ENCODE data around the gene CNIH3. TPM values are rescaled to one million over a fixed set of nuclear protein-coding genes. Genes with fewer than 3 reads are reported as not detected.

Gene CNIH3
- total RNA-seq, 1 donor from 2014 or later: 1.8 TPM

GRCh38 chr1:224718470-224719053, 102.4 kb downstream of the CNIH3 start:
- DNase-seq (ENCODE audit: low read depth in 2 of 2): no peak

DNA sequence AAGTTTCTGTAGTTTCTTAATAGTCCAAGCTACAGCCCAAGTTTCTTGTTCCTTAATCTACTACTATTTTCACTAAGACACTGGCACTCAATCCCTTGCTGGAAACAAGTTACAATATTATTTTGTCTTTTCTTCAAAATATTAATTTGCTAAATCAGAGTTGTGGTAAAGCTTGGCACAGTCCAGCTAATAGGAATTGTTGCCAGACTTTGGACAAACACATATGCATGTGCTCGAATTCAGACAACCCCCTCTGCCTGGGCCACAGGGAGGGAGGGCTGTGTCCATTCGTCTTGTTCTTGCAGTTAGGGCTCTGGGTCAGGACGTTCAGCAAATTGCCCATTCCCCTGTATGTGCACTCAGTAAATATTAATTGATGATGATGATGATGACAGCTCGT, 103.6 kb downstream of the CNIH3 start:
- DNase-seq (ENCODE audit: low read depth in 2 of 2): no peak

DNA sequence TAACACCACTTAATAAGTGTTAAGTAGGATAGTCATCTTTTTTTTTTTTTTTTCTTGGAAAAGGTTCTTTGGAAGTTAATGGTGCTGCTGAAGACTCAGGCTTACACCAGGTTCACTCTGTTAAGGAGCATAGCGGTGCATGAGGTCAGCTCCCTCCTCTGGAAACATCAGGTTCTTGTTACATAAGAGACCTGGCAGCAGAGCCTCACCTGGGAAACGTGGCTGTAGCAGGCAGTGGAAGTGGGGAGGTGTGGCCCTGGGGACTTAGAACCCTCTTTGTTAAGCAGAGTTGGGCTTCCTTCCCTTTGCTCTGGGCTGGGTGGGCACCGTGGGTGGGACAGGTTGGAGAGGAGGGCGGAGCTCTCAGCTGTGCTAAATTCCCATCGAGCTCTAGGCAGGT, 104.1 kb downstream of the CNIH3 start:
- DNase-seq (ENCODE audit: low read depth in 2 of 2): no peak

DNA sequence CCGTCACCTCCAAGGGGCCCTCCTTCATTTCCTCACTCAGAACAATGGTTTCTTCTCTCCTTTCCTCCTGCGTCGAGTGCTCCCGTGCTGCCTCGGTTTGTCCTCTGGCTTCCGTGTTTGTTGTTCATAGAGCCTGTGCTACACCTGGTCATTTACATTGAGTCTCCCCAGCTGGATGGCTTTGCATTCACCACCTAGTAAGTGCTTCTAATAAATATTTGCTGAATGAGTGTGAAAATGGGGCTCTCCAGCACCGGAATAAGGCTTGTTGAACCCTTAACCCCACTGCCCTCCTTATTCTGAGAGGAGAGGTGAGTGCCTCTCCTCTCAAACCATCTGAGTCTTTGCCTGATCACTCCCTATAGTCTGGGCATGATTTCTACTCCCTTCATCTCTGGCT, 104.9 kb downstream of the CNIH3 start:
- DNase-seq (ENCODE audit: low read depth in 2 of 2): no peak

DNA sequence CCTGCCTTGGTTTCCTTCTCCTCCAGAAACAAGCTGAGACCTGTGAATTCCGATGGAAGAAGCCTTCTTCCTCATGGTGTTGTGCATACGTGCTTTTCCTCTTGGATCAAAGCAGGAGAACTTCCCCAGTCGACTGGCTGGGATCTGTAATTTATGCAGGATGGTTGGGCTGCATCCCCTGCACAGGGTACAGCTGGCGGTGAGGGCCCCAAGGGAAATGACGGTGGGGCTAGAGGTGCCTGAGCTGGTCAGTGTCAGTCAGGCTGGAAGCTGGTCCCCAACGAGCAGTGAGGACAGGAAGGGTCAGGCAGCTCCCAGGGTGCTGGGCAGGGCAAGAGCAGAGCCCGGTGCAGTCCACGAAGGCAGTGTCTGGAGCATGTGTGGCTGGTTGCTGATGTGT, 106.7 kb downstream of the CNIH3 start:
- no peak for DNase-seq (ENCODE audit: low read depth in 2 of 2)

DNA sequence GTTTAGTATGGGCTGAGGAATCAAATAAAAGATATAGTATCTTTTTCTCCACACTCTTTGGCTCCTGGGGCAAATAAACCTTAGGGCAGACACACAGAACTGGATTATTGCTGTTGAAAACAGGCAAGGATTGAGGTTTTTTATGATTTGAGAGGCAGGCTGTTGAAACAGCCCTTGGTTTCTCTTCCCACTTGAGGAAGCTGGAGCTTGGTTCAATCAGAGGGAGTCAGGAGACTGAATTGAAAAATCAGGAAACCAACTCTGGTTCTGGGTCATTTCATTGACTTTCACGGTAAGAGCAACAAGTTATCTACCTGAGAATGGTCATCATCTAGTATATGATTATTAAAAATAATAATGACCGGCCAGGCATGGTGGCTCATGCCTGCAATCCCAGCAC, 108.4 kb downstream of the CNIH3 start:
- no peak for DNase-seq (ENCODE audit: low read depth in 2 of 2)

DNA sequence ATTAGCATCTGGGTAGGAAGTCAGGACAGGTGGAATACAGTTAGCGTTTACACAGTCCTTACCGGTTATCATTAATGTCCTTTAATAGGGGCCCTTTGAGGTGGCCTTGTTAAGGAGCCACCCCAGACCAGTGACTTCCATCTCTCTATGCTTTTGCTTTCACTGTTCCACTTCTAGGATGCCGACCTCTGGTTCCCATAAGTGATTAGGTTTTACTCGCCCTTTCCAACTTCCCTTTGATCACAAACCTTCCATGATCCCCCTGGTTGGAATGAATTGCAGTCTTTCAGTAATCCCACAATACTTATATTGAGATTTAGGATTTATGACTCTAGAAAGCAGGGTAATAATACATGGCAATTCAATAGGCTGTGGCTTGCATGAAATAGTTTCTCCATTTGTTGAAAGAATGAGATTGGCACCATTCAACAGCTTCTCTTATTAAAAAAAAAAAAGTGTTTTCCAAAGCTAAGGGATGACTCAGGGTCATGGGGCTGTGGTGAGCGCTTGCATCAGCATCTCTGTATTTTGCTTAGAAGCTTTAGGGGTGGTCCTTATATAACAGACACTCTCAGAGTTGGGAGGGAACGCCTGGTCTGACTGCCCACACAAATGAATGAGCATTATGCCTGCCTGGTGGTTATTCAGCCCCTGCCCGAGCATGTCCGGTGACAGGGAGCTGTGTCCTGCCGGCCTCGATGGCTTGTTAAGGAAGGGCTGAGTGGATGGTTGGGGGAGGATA, 110.5 kb downstream of the CNIH3 start:
- peak in 1 of 2 donors; percentile 36 for DNase-seq (ENCODE audit: low read depth in 2 of 2)

- DNase-seq (ENCODE audit: low read depth in 2 of 2): no peak
Observed at GRCh38 chr1:224727351-224728289, 111.5 kb downstream of the CNIH3 start.

- no peak for DNase-seq (ENCODE audit: low read depth in 2 of 2)
Observed at GRCh38 chr1:224730540-224730939, 114.4 kb downstream of the CNIH3 start.

DNA sequence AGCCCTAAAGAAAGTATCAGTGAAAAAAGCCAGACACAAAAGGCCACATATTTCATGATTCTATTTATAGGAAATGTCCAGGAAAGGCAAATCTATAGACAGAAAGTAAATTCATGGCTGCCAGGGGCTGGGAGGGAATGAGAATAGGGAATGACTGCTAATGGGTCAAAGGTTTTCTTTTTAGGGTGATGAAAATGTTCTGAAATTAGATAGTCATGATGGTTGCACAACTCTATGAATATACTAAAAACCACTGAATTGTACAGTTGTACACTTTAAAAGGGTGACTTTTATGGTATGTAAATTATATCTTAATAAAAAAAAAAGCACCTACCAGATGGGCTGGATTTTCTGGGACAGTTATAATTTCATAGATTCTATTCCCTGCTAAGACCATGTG, 114.8 kb downstream of the CNIH3 start:
- no peak for DNase-seq (ENCODE audit: low read depth in 2 of 2)

DNA sequence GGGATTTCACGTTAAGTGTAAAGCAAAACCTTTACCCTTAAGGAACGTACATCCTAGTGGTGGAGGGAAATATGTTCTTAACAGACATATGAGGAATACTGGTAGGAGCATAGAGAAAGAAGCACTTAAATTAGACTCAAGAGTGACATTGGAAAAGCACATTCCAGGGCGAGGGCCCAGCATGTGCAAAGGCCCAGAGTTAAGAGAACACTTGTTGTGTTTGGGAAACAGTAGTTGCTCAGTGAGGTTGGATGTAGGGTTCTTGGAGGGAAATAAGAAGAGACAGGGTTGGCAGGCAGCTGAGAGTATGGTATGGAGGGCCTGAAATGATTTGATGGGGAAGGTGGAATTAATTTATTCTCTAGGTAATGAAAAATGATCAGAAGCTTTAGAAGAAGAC, 115.5 kb downstream of the CNIH3 start:
- DNase-seq (ENCODE audit: low read depth in 2 of 2): no peak

- DNase-seq (ENCODE audit: low read depth in 2 of 2): no peak
Observed at GRCh38 chr1:224732377-224733026, 116.4 kb downstream of the CNIH3 start.

DNA sequence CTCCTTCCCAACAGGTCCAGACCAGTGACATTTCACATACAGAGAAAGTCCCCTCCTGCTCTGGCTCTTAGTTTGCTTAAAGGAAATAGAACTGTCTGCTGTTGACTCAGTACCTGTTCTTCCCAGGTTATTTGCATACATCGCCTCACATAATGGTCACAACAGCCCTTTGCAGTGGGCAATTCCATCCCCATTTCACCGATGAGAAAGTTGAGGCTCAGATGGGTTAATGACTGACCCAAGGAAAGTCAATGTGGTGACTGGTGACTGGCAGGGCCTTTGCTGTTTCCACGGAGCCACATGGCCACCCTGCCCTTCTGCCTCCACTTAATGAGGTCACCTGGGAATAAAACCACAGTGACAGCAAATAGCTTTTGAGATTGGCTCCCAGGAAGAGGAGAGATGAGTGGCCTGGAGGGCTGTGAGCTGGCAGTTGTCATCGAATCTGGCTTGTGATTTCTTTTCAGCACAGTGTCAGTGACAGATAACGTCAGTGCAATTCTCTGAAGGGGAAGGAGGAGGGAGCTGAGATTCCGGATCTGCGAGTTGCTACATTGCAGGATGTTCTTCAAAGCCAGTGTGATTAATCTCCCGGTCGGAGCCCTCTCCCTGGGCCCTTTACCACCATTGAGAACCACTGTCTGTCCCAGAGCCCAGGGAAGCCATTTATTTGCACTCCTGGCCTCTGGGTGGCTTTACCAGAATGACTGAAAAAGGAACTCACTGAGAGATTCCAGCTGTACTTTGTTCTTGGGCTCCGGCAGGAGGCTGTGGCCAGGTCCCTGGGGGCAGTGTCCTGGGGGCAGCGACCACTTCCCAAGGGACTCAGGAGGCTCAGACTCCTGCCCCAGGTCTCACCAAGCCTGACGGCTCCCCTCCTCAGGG, 117.2 kb downstream of the CNIH3 start:
- no peak for DNase-seq (ENCODE audit: low read depth in 2 of 2)

- no peak for DNase-seq (ENCODE audit: low read depth in 2 of 2)
Observed at GRCh38 chr1:224734261-224734935, 118.3 kb downstream of the CNIH3 start.

DNA sequence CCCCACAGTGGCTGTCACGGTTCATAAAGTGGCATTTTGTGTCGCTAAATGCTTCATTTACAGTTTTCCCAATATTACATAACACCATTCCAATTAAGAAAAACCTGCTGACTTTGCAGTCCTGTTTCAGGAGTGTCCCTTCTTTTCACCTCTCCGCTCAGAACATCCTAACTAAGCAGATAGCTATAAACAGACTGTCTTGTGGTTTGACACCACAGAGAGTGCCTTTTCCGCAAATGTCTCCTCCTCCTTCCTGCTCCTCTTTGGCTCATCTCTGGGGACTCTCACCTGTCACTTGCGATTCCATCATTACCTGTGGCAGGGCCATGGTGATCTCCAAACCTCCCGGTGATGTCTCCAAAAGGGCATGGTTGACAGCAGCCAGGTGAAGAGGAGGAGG, 119.0 kb downstream of the CNIH3 start:
- no peak for DNase-seq (ENCODE audit: low read depth in 2 of 2)

GRCh38 chr1:224736619-224737352, 120.7 kb downstream of the CNIH3 start:
- DNase-seq (ENCODE audit: low read depth in 2 of 2): no peak

DNA sequence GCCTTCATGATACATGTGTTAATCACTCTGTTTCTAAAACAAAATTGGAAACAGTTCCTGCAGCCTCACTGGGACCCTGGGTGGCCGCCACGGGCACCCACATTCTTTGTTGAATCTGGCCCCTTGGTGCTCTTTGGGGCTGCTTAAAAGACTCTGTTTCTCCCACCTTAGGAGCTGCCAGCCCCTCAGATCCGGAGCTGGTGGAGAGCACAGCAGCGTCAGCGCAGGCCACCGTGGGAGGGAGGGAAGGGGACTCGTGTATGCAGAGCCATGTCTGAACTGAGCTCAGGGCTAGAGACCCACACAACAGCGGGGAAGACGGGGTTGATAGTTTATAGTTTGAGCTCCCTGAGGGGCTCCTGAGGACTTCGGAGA, 121.2 kb downstream of the CNIH3 start:
- DNase-seq (ENCODE audit: low read depth in 2 of 2): no peak

GRCh38 chr1:224739303-224739996, 123.3 kb downstream of the CNIH3 start:
- no peak for DNase-seq (ENCODE audit: low read depth in 2 of 2)

All from lung microvascular endothelial cell (primary cell).